ENCODE data around the gene MAPKAPK3.

The MAPKAPK3 gene

GRCh38 chr3:50602595-50603191 is 14.3 kb upstream of the MAPKAPK3 start:
- no peaks in the 10 kb centered on the region for H3K36me3 ChIP-seq (ENCODE audit: insufficient read depth, low read length)
- H3K4me3 ChIP-seq (ENCODE audit: low read depth, low read length) = no peak overlapping the region
- no peak overlapping the region for H2AFZ ChIP-seq (ENCODE audit: low read length, unreplicated experiment)
- peak overlapping the region; percentile 93 for H3K27ac ChIP-seq (ENCODE audit: low read depth, low read length)
- H3K79me2 ChIP-seq (ENCODE audit: control insufficient read depth, insufficient read depth, low read length, unreplicated experiment) = no peaks in the 10 kb centered on the region
- no peaks in the 10 kb centered on the region for H3K27me3 ChIP-seq (ENCODE audit: insufficient read depth, low read length)
- peaks cover 28% of the 10 kb centered on the region for H3K4me1 ChIP-seq (ENCODE audit: control insufficient read depth, insufficient read depth, low read length, unreplicated experiment)

- Histone ChIP-seq H3K4me1 (ENCODE audit: control insufficient read depth, insufficient read depth, low read length, unreplicated experiment) (peaks cover 28% of the 10 kb centered on the region), H3K4me3 (ENCODE audit: low read depth, low read length) (no peak overlapping the region), H2AFZ (ENCODE audit: low read length, unreplicated experiment) (no peak overlapping the region), H3K27ac (ENCODE audit: low read depth, low read length) (no peak overlapping the region), H3K79me2 (ENCODE audit: control insufficient read depth, insufficient read depth, low read length, unreplicated experiment) (no peaks in the 10 kb centered on the region), H3K27me3 (ENCODE audit: insufficient read depth, low read length) (no peaks in the 10 kb centered on the region), H3K36me3 (ENCODE audit: insufficient read depth, low read length) (no peaks in the 10 kb centered on the region)
Measured at GRCh38 chr3:50603261-50604109, 13.5 kb upstream of the MAPKAPK3 start.

GRCh38 chr3:50604110-50604621 is 12.8 kb upstream of the MAPKAPK3 start:
- no peaks in the 10 kb centered on the region for H3K36me3 ChIP-seq (ENCODE audit: insufficient read depth, low read length)
- H3K27ac ChIP-seq (ENCODE audit: low read depth, low read length) = no peak overlapping the region
- H3K4me3 ChIP-seq (ENCODE audit: low read depth, low read length) = no peak overlapping the region
- peaks cover 28% of the 10 kb centered on the region for H3K4me1 ChIP-seq (ENCODE audit: control insufficient read depth, insufficient read depth, low read length, unreplicated experiment)
- no peak overlapping the region for H2AFZ ChIP-seq (ENCODE audit: low read length, unreplicated experiment)
- H3K79me2 ChIP-seq (ENCODE audit: control insufficient read depth, insufficient read depth, low read length, unreplicated experiment) = no peaks in the 10 kb centered on the region
- no peaks in the 10 kb centered on the region for H3K27me3 ChIP-seq (ENCODE audit: insufficient read depth, low read length)

GRCh38 chr3:50604628-50605588 is 12.0 kb upstream of the MAPKAPK3 start:
- no peaks in the 10 kb centered on the region for H3K79me2 ChIP-seq (ENCODE audit: control insufficient read depth, insufficient read depth, low read length, unreplicated experiment)
- H3K27me3 ChIP-seq (ENCODE audit: insufficient read depth, low read length) = no peaks in the 10 kb centered on the region
- no peaks in the 10 kb centered on the region for H3K36me3 ChIP-seq (ENCODE audit: insufficient read depth, low read length)
- H3K4me3 ChIP-seq (ENCODE audit: low read depth, low read length) = no peak overlapping the region
- no peak overlapping the region for H2AFZ ChIP-seq (ENCODE audit: low read length, unreplicated experiment)
- H3K27ac ChIP-seq (ENCODE audit: low read depth, low read length) = no peak overlapping the region
- H3K4me1 ChIP-seq (ENCODE audit: control insufficient read depth, insufficient read depth, low read length, unreplicated experiment) = peaks cover 25% of the 10 kb centered on the region

- Histone ChIP-seq H3K4me3 (ENCODE audit: low read depth, low read length) (no peak overlapping the region), H3K27me3 (ENCODE audit: insufficient read depth, low read length) (no peaks in the 10 kb centered on the region), H3K27ac (ENCODE audit: low read depth, low read length) (no peak overlapping the region), H2AFZ (ENCODE audit: low read length, unreplicated experiment) (no peak overlapping the region), H3K4me1 (ENCODE audit: control insufficient read depth, insufficient read depth, low read length, unreplicated experiment) (peaks cover 21% of the 10 kb centered on the region), H3K79me2 (ENCODE audit: control insufficient read depth, insufficient read depth, low read length, unreplicated experiment) (peaks cover 2% of the 10 kb centered on the region), H3K36me3 (ENCODE audit: insufficient read depth, low read length) (no peaks in the 10 kb centered on the region)
Measured at GRCh38 chr3:50605901-50606326, 11.0 kb upstream of the MAPKAPK3 start.

- peaks cover 16% of the 10 kb centered on the region for H3K4me1 ChIP-seq (ENCODE audit: control insufficient read depth, insufficient read depth, low read length, unreplicated experiment)
- no peaks in the 10 kb centered on the region for H3K27me3 ChIP-seq (ENCODE audit: insufficient read depth, low read length)
- H3K36me3 ChIP-seq (ENCODE audit: insufficient read depth, low read length) = no peaks in the 10 kb centered on the region
- H3K79me2 ChIP-seq (ENCODE audit: control insufficient read depth, insufficient read depth, low read length, unreplicated experiment) = peaks cover 2% of the 10 kb centered on the region
- no peak overlapping the region for H3K27ac ChIP-seq (ENCODE audit: low read depth, low read length)
- H3K4me3 ChIP-seq (ENCODE audit: low read depth, low read length) = no peak overlapping the region
- H2AFZ ChIP-seq (ENCODE audit: low read length, unreplicated experiment) = no peak overlapping the region
Measured at GRCh38 chr3:50606596-50606995, 10.4 kb upstream of the MAPKAPK3 start.

GRCh38 chr3:50607271-50608091 is 9.5 kb upstream of the MAPKAPK3 start:
- Histone ChIP-seq H3K79me2 (ENCODE audit: control insufficient read depth, insufficient read depth, low read length, unreplicated experiment) (peaks cover 2% of the 10 kb centered on the region), H2AFZ (ENCODE audit: low read length, unreplicated experiment) (no peak overlapping the region), H3K4me1 (ENCODE audit: control insufficient read depth, insufficient read depth, low read length, unreplicated experiment) (peaks cover 8% of the 10 kb centered on the region), H3K4me3 (ENCODE audit: low read depth, low read length) (no peak overlapping the region), H3K27ac (ENCODE audit: low read depth, low read length) (no peak overlapping the region), H3K27me3 (ENCODE audit: insufficient read depth, low read length) (no peaks in the 10 kb centered on the region), H3K36me3 (ENCODE audit: insufficient read depth, low read length) (no peaks in the 10 kb centered on the region)

GRCh38 chr3:50608278-50608677 is 8.7 kb upstream of the MAPKAPK3 start:
- peaks cover 2% of the 10 kb centered on the region for H3K79me2 ChIP-seq (ENCODE audit: control insufficient read depth, insufficient read depth, low read length, unreplicated experiment)
- H3K36me3 ChIP-seq (ENCODE audit: insufficient read depth, low read length) = no peaks in the 10 kb centered on the region
- H3K4me1 ChIP-seq (ENCODE audit: control insufficient read depth, insufficient read depth, low read length, unreplicated experiment) = peaks cover 7% of the 10 kb centered on the region
- no peaks in the 10 kb centered on the region for H3K27me3 ChIP-seq (ENCODE audit: insufficient read depth, low read length)
- H3K27ac ChIP-seq (ENCODE audit: low read depth, low read length) = no peak overlapping the region
- H2AFZ ChIP-seq (ENCODE audit: low read length, unreplicated experiment) = no peak overlapping the region
- H3K4me3 ChIP-seq (ENCODE audit: low read depth, low read length) = no peak overlapping the region

- Histone ChIP-seq H3K27me3 (ENCODE audit: insufficient read depth, low read length) (no peaks in the 10 kb centered on the region), H3K4me1 (ENCODE audit: control insufficient read depth, insufficient read depth, low read length, unreplicated experiment) (peaks cover 7% of the 10 kb centered on the region), H3K79me2 (ENCODE audit: control insufficient read depth, insufficient read depth, low read length, unreplicated experiment) (peaks cover 2% of the 10 kb centered on the region), H2AFZ (ENCODE audit: low read length, unreplicated experiment) (no peak overlapping the region), H3K27ac (ENCODE audit: low read depth, low read length) (no peak overlapping the region), H3K4me3 (ENCODE audit: low read depth, low read length) (no peak overlapping the region), H3K36me3 (ENCODE audit: insufficient read depth, low read length) (no peaks in the 10 kb centered on the region)
Measured at GRCh38 chr3:50609071-50609762, 7.7 kb upstream of the MAPKAPK3 start.
